Mesendoderm (in vitro differentiated cells): ENCODE results near the gene TENT5C.

Source experiments
- DNase-seq: peaks from one replicate; pipeline ENCODE4 v3.0.0; 2013
- H2AK5ac ChIP-seq: 2 replicates; pipeline ENCODE4 v1.6.1; 2013; ENCODE audit warnings: low read length, inconsistent platforms
- H2BK120ac ChIP-seq: 2 replicates; pipeline ENCODE4 v1.6.1; 2013; ENCODE audit warnings: low read depth, mild to moderate bottlenecking, low read length, moderate library complexity, mixed read lengths
- H2BK15ac ChIP-seq: replicated peaks from 2 replicates; pipeline ENCODE4 v1.6.1; 2013; ENCODE audit warnings: low read depth, mild to moderate bottlenecking, moderate library complexity
- H2BK5ac ChIP-seq: 2 replicates; pipeline ENCODE4 v1.6.1; 2013; ENCODE audit warnings: low read length, inconsistent platforms
- H3K18ac ChIP-seq: 2 replicates; pipeline ENCODE4 v1.6.1; 2013; ENCODE audit warnings: mild to moderate bottlenecking, low read length, mixed read lengths
- H3K23ac ChIP-seq: one replicate; pipeline ENCODE4 v1.6.1; 2013; ENCODE audit warnings: low read length
- H3K27ac ChIP-seq: 2 replicates; pipeline ENCODE4 v1.5.1; 2013; ENCODE audit warnings: low read depth, mild to moderate bottlenecking, inconsistent platforms, low read length, moderate library complexity
- H3K27me3 ChIP-seq: 2 replicates; pipeline ENCODE4 v1.6.1; 2013; ENCODE audit warnings: low read length, control low read depth, mild to moderate bottlenecking, inconsistent platforms; ENCODE audit not compliant: insufficient read depth, poor library complexity
- H3K36me3 ChIP-seq: 2 replicates; pipeline ENCODE4 v1.6.1; 2013; ENCODE audit warnings: low read length, inconsistent platforms; ENCODE audit not compliant: control insufficient read depth, insufficient read depth
- H3K4ac ChIP-seq: one replicate; pipeline ENCODE4 v1.6.1; 2013; ENCODE audit warnings: low read depth, mild to moderate bottlenecking, low read length, moderate library complexity
- H3K4me1 ChIP-seq: 2 replicates; pipeline ENCODE4 v1.6.1; 2013; ENCODE audit warnings: low read depth, low read length, inconsistent platforms; ENCODE audit not compliant: control insufficient read depth
- H3K4me2 ChIP-seq: 2 replicates; pipeline ENCODE4 v1.6.1; 2013; ENCODE audit warnings: low read length
- H3K4me3 ChIP-seq: 2 replicates; pipeline ENCODE4 v1.5.1; 2013; ENCODE audit warnings: mild to moderate bottlenecking, low read length
- H3K56ac ChIP-seq: one replicate; pipeline ENCODE4 v1.6.1; 2013; ENCODE audit warnings: low read length
- H3K79me1 ChIP-seq: 2 replicates; pipeline ENCODE4 v1.6.1; 2013; ENCODE audit warnings: low read length, inconsistent platforms
- H3K79me2 ChIP-seq: 2 replicates; pipeline ENCODE4 v1.6.1; 2013; ENCODE audit warnings: mild to moderate bottlenecking, low read length; ENCODE audit not compliant: control insufficient read depth, insufficient read depth
- H3K9ac ChIP-seq: 2 replicates; pipeline ENCODE4 v1.6.1; 2013; ENCODE audit warnings: low read length, inconsistent platforms
- H4K5ac ChIP-seq: one replicate; pipeline ENCODE4 v1.6.1; 2013; ENCODE audit warnings: low read length
- H4K8ac ChIP-seq: one replicate; pipeline ENCODE4 v1.6.1; 2013; ENCODE audit warnings: low read depth, mild to moderate bottlenecking, control low read depth, low read length, moderate library complexity
- WGBS: extraction: QIAGEN DNeasy Blood & Tissue Kit; methylation state at CpG from one replicate; pipeline ENCODE4 v1.1.7; 2013; ENCODE audit warnings: low lambda C conversion rate, missing lambda C conversion rate; ENCODE audit not compliant: insufficient coverage; ENCODE audit errors: extremely low coverage; 5-methylcytosine and 5-hydroxymethylcytosine counted together

TENT5C gene

GRCh38 chr1:117653732-117654492 is 48.1 kb downstream of the TENT5C start:
- Histone ChIP-seq H3K9ac (no peak overlapping the region), H2BK5ac (no peak overlapping the region), H2BK120ac (no peak overlapping the region), H3K79me1 (no peaks in the 10 kb centered on the region), H4K8ac (no peak overlapping the region), H3K27me3 (no peaks in the 10 kb centered on the region), H3K36me3 (no peaks in the 10 kb centered on the region), H2BK15ac (no peak overlapping the region), H3K4me3 (no peak overlapping the region), H3K18ac (no peak overlapping the region), H3K27ac (no peak overlapping the region), H3K23ac (no peak overlapping the region), H3K4ac (no peak overlapping the region), H3K4me1 (peaks cover 2% of the 10 kb centered on the region), H3K79me2 (no peaks in the 10 kb centered on the region), H2AK5ac (no peak overlapping the region), H4K5ac (no peak overlapping the region), H3K4me2 (no peak overlapping the region), H3K56ac (peak overlapping the region; percentile 7)
- no CpG with 5 or more reads among the region's 11 CpGs for WGBS
- DNase-seq = no peak

- Histone ChIP-seq H4K8ac (no peak overlapping the region), H3K27ac (no peak overlapping the region), H3K18ac (no peak overlapping the region), H2BK120ac (no peak overlapping the region), H3K79me2 (no peaks in the 10 kb centered on the region), H2BK15ac (no peak overlapping the region), H3K4me1 (peaks cover 2% of the 10 kb centered on the region), H3K79me1 (no peaks in the 10 kb centered on the region), H3K36me3 (no peaks in the 10 kb centered on the region), H3K23ac (no peak overlapping the region), H4K5ac (no peak overlapping the region), H3K9ac (no peak overlapping the region), H3K4me3 (no peak overlapping the region), H2BK5ac (no peak overlapping the region), H2AK5ac (no peak overlapping the region), H3K4ac (no peak overlapping the region), H3K27me3 (no peaks in the 10 kb centered on the region), H3K56ac (peak overlapping the region; percentile 7), H3K4me2 (no peak overlapping the region)
- no peak for DNase-seq
- no CpG with 5 or more reads among the region's 6 CpGs for WGBS
Observed at GRCh38 chr1:117654493-117655219, 48.8 kb downstream of the TENT5C start.

- Histone ChIP-seq H3K9ac (no peak overlapping the region), H3K56ac (no peak overlapping the region), H2BK15ac (no peak overlapping the region), H3K36me3 (no peaks in the 10 kb centered on the region), H3K27me3 (no peaks in the 10 kb centered on the region), H3K4ac (no peak overlapping the region), H3K4me2 (no peak overlapping the region), H4K5ac (no peak overlapping the region), H3K27ac (no peak overlapping the region), H3K18ac (no peak overlapping the region), H3K79me1 (no peaks in the 10 kb centered on the region), H3K23ac (no peak overlapping the region), H2AK5ac (no peak overlapping the region), H4K8ac (no peak overlapping the region), H3K79me2 (no peaks in the 10 kb centered on the region), H3K4me3 (no peak overlapping the region), H3K4me1 (peaks cover 2% of the 10 kb centered on the region), H2BK5ac (no peak overlapping the region), H2BK120ac (no peak overlapping the region)
- WGBS = no CpG with 5 or more reads among the region's 12 CpGs
- DNase-seq = no peak
Observed at GRCh38 chr1:117655220-117655577, 49.4 kb downstream of the TENT5C start.

GRCh38 chr1:117656202-117656641 is 50.4 kb downstream of the TENT5C start:
- no CpG with 5 or more reads among the region's 10 CpGs for WGBS
- H2AK5ac ChIP-seq = no peak overlapping the region

GRCh38 chr1:117657031-117657430 is 51.2 kb downstream of the TENT5C start:
- DNase-seq = peak; percentile 84
- no CpG with 5 or more reads among the region's 3 CpGs for WGBS
- H3K27ac ChIP-seq = no peak overlapping the region

More at GRCh38 chr1:117656202-117656641, 50.4 kb downstream of the TENT5C start:
- Histone ChIP-seq H2BK5ac (no peak overlapping the region), H3K79me2 (no peaks in the 10 kb centered on the region), H3K4me2 (no peak overlapping the region), H3K4me3 (no peak overlapping the region), H3K18ac (no peak overlapping the region), H2BK15ac (no peak overlapping the region), H4K8ac (no peak overlapping the region), H3K4me1 (peaks cover 2% of the 10 kb centered on the region), H3K36me3 (no peaks in the 10 kb centered on the region), H2BK120ac (no peak overlapping the region), H3K56ac (no peak overlapping the region), H3K4ac (no peak overlapping the region), H3K27me3 (no peaks in the 10 kb centered on the region), H4K5ac (no peak overlapping the region), H3K79me1 (no peaks in the 10 kb centered on the region), H3K27ac (no peak overlapping the region), H3K23ac (no peak overlapping the region), H3K9ac (no peak overlapping the region)
- no peak for DNase-seq

More at GRCh38 chr1:117657031-117657430, 51.2 kb downstream of the TENT5C start:
- Histone ChIP-seq H3K4me3 (no peak overlapping the region), H3K79me1 (no peaks in the 10 kb centered on the region), H3K23ac (no peak overlapping the region), H2BK120ac (no peak overlapping the region), H3K9ac (no peak overlapping the region), H3K18ac (no peak overlapping the region), H4K5ac (no peak overlapping the region), H3K4ac (no peak overlapping the region), H2BK5ac (no peak overlapping the region), H3K79me2 (no peaks in the 10 kb centered on the region), H3K4me2 (no peak overlapping the region), H3K4me1 (peaks cover 2% of the 10 kb centered on the region), H4K8ac (no peak overlapping the region), H2BK15ac (no peak overlapping the region), H2AK5ac (no peak overlapping the region), H3K27me3 (no peaks in the 10 kb centered on the region), H3K36me3 (no peaks in the 10 kb centered on the region), H3K56ac (no peak overlapping the region)
